H1 (cell line): ENCODE data around the gene SRRM3. TPM values are rescaled to one million over a fixed set of nuclear protein-coding genes. Genes with fewer than 3 reads are reported as not detected.

Source experiments
- CHD2 ChIP-seq: IDR thresholded peaks from 2 replicates; pipeline ENCODE4 v1.6.1; 2012; ENCODE audit warnings: low read length, improper control_type of control experiment
- CREB1 ChIP-seq: IDR thresholded peaks from 2 replicates; pipeline ENCODE4 v1.6.1; 2012; ENCODE audit warnings: inconsistent platforms
- E2F6 ChIP-seq: IDR thresholded peaks from 2 replicates; pipeline ENCODE4 v1.6.1; 2012; ENCODE audit warnings: inconsistent platforms
- HDAC2 ChIP-seq, 2 experiments: fragments of 300-600 bp in 1 of 2; sonication (generic) in 1 of 2; IDR thresholded peaks; 2 replicates each; pipeline ENCODE4 v1.6.1; 2011 to 2012; ENCODE audit warnings: low read depth in 2 of 2, low read length in 2 of 2, mild to moderate bottlenecking in 2 of 2, moderate library complexity in 2 of 2, borderline replicate concordance in 1 of 2, inconsistent platforms in 1 of 2
- MAX ChIP-seq: IDR thresholded peaks from 2 replicates; pipeline ENCODE4 v1.6.1; 2012; ENCODE audit warnings: inconsistent platforms
- POLR2A ChIP-seq, 2 experiments: IDR thresholded peaks; 1 replicate in 1 of 2; 2 replicates in 1 of 2; pipeline ENCODE4 v1.6.1; 2011; ENCODE audit warnings: low read depth in 2 of 2, low read length in 2 of 2, mild to moderate bottlenecking in 2 of 2; ENCODE audit errors: control extremely low read depth in 1 of 2
- RAD21 ChIP-seq, 2 experiments: IDR thresholded peaks in 1 of 2; conservative IDR thresholded peaks in 1 of 2; 2 replicates each; pipeline ENCODE4 v1.6.1; 2011; ENCODE audit warnings: low read depth in 2 of 2, low read length in 2 of 2, improper control_type of control experiment in 1 of 2, inconsistent platforms in 1 of 2, mild to moderate bottlenecking in 1 of 2, moderate library complexity in 1 of 2
- RNF2 ChIP-seq: fragments of 200-900, 300-1000 bp; sonication (generic); IDR thresholded peaks from 2 replicates; pipeline ENCODE4 v1.7.1; 2016; ENCODE audit warnings: borderline replicate concordance, low read depth, mild to moderate bottlenecking, antibody characterized with exemption, low read length; ENCODE audit not compliant: poor library complexity, severe bottlenecking; ENCODE audit errors: missing control alignments
- SP1 ChIP-seq: IDR thresholded peaks from 2 replicates; pipeline ENCODE4 v1.6.1; 2011; ENCODE audit warnings: low read depth, low read length
- SP4 ChIP-seq: IDR thresholded peaks from 2 replicates; pipeline ENCODE4 v1.6.1; 2012; ENCODE audit warnings: low read length, inconsistent platforms
- TAF1 ChIP-seq: IDR thresholded peaks from 2 replicates; pipeline ENCODE4 v1.6.1; 2011; ENCODE audit warnings: mild to moderate bottlenecking, low read depth, low read length
- TAF7 ChIP-seq: optimal IDR thresholded peaks from 2 replicates; pipeline ENCODE3; 2011; ENCODE audit warnings: low read depth, mild to moderate bottlenecking, inconsistent platforms, low read length, moderate library complexity, borderline replicate concordance
- polyA plus RNA-seq, 7 experiments: library from polyadenylated mRNA; depleted of rRNA in 3 of 7; stranded (reverse) in 5 of 7; unstranded in 2 of 7; fragments of >200 nt in 5 of 7; fragments of 200-250 nt in 2 of 7; gene quantifications; 1 replicate in 5 of 7; 2 replicates in 1 of 7; 4 replicates in 1 of 7; pipeline versions ENCODE4 v1.2.1 to v1.2.3, GENCODE V29; 2011 to 2013; ENCODE audit warnings: missing spikeins in 2 of 7, mixed read lengths in 2 of 7
- total RNA-seq: library from RNA; stranded (reverse); fragmentation: NEBNext Ultra II Directional; extraction: Animal tissue kit (Norgen Biotek cat#: 25700); gene quantifications from 2 replicates; pipeline ENCODE4 v1.2.1, GENCODE V29; 2021
- TF ChIP-seq, protein P1 (sequence below): IDR thresholded peaks from 2 replicates; pipeline ENCODE4 v1.6.1; 2011; ENCODE audit warnings: low read depth, mild to moderate bottlenecking, low read length; ENCODE audit not compliant: insufficient read depth

SRRM3 gene
- total and polyA plus RNA-seq, 2 of the 8 experiments (the other 6 are each of a cell fraction or from before 2014, with no cell fraction given), result 10.4 to 17.4 TPM

DNA sequence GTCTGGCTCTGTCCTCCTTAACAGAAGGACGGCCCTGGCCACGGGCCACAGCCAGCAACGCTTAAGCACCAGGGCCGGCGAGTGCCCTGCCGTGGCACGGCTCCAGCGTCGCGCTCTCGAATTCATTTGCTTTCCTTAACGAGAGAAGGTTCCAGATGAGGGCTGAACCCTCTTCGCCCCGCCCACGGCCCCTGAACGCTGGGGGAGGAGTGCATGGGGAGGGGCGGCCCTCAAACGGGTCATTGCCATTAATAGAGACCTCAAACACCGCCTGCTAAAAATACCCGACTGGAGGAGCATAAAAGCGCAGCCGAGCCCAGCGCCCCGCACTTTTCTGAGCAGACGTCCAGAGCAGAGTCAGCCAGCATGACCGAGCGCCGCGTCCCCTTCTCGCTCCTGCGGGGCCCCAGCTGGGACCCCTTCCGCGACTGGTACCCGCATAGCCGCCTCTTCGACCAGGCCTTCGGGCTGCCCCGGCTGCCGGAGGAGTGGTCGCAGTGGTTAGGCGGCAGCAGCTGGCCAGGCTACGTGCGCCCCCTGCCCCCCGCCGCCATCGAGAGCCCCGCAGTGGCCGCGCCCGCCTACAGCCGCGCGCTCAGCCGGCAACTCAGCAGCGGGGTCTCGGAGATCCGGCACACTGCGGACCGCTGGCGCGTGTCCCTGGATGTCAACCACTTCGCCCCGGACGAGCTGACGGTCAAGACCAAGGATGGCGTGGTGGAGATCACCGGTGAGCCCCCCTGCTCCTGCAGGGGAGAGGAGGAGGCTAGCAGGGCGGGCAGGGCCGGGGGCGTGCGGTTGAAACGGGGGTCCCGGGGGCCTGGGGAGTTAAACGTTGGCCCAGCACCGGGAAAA lies 100.9 kb downstream of the SRRM3 start, which contains the start of gene HSPB1 (continued):
- TF ChIP-seq MAX, result peak; percentile 84
- TF ChIP-seq RNF2, result peak; percentile 29
- TF ChIP-seq TAF7, result peak; percentile 51
- TF ChIP-seq, protein P1, sequence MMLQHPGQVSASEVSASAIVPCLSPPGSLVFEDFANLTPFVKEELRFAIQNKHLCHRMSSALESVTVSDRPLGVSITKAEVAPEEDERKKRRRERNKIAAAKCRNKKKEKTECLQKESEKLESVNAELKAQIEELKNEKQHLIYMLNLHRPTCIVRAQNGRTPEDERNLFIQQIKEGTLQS, result no peak
- 0 out of 2 replicates have a peak, but pooled peaks have one; percentile 55 for TF ChIP-seq SP4
- no peak for TF ChIP-seq CHD2
- peak; percentile 60 for TF ChIP-seq TAF1
- 0 out of 2 replicates have a peak, but pooled peaks have one; percentile 30 for TF ChIP-seq CREB1
- peak in 1 of 2 experiments; percentile 53; a peak in 1 of 3 replicates for TF ChIP-seq POLR2A (IDR thresholded peaks at IDR 0.05; ENCODE audit: control extremely low read depth in 1 of 2, low read depth in 2 of 2, low read length in 2 of 2)
- TF ChIP-seq HDAC2 (IDR thresholded peaks at IDR 0.05; ENCODE audit: borderline replicate concordance in 1 of 2, low read depth in 2 of 2, low read length in 2 of 2), result no peak
- TF ChIP-seq SP1, result no peak
- TF ChIP-seq RAD21 (IDR thresholded peaks at IDR 0.05 in 1 of 2, conservative IDR thresholded peaks at IDR 0.05 in 1 of 2; ENCODE audit: low read depth in 2 of 2, low read length in 2 of 2), result no peak
- peak; percentile 83 for TF ChIP-seq E2F6
